Suprapubic skin (tissue), 4 donors: ENCODE results near the gene KIF3C. TPM values are rescaled to one million over a fixed set of nuclear protein-coding genes. Genes with fewer than 3 reads are reported as not detected.

Experiments used
- DNase-seq, 2 donors: peaks; one replicate each; pipeline ENCODE4 v3.0.0-alpha.2; 2019; ENCODE audit warnings: low spot score in 2 of 2
- H3K27ac ChIP-seq: fragments of 200-600 bp; sonication (generic); one replicate; pipeline ENCODE4 v1.5.1; 2019
- H3K27me3 ChIP-seq: fragments of 200-600 bp; sonication (generic); one replicate; pipeline ENCODE4 v1.5.1; 2019
- H3K36me3 ChIP-seq: fragments of 200-600 bp; sonication (generic); one replicate; pipeline ENCODE4 v1.5.1; 2019
- H3K4me1 ChIP-seq: fragments of 200-600 bp; sonication (generic); one replicate; pipeline ENCODE4 v1.5.1; 2019
- H3K4me3 ChIP-seq: fragments of 200-600 bp; sonication (generic); one replicate; pipeline ENCODE4 v1.5.1; 2019; ENCODE audit warnings: mild to moderate bottlenecking
- H3K9me3 ChIP-seq: fragments of 200-600 bp; sonication (generic); one replicate; pipeline ENCODE4 v1.5.1; 2019
- EP300 ChIP-seq: sonication (generic); formaldehyde crosslinking; IDR thresholded peaks from one replicate; pipeline ENCODE4 v1.6.1; 2017; ENCODE audit warnings: antibody characterized with exemption
- POLR2A ChIP-seq, 2 donors: fragments of 450-650 bp; IDR thresholded peaks; one replicate each; pipeline ENCODE4 v1.6.1; 2017; ENCODE audit warnings: antibody characterized with exemption in 2 of 2, mild to moderate bottlenecking in 2 of 2, moderate library complexity in 2 of 2
- POLR2AphosphoS5 ChIP-seq, 3 donors: sonication (generic); formaldehyde crosslinking; IDR thresholded peaks; one replicate each; pipeline ENCODE4 v1.6.1; 2017; ENCODE audit warnings: antibody characterized with exemption in 3 of 3
- WGBS: methylation state at CpG from one replicate; pipeline ENCODE4 v1.1.5; 2018; 5-methylcytosine and 5-hydroxymethylcytosine counted together
- total RNA-seq, 4 donors: library from RNA; depleted of rRNA; stranded (reverse); fragments of >200 nt; gene quantifications; one replicate each; pipeline ENCODE4 v1.1.0, GENCODE V29; 2016
- TF ChIP-seq, protein P1 (sequence below), 2 donors: fragments of 200-600 bp in 1 of 2; fragments of 450-650 bp in 1 of 2; sonication (generic) in 1 of 2; IDR thresholded peaks; one replicate each; pipeline ENCODE4 v1.5.1; 2016 to 2019; ENCODE audit warnings: antibody characterized with exemption in 2 of 2, mild to moderate bottlenecking in 1 of 2, moderate library complexity in 1 of 2

Gene KIF3C
- total RNA-seq, 4 donors from 2014 or later, result 3.2 to 5.8 (median 4.7) TPM

DNA sequence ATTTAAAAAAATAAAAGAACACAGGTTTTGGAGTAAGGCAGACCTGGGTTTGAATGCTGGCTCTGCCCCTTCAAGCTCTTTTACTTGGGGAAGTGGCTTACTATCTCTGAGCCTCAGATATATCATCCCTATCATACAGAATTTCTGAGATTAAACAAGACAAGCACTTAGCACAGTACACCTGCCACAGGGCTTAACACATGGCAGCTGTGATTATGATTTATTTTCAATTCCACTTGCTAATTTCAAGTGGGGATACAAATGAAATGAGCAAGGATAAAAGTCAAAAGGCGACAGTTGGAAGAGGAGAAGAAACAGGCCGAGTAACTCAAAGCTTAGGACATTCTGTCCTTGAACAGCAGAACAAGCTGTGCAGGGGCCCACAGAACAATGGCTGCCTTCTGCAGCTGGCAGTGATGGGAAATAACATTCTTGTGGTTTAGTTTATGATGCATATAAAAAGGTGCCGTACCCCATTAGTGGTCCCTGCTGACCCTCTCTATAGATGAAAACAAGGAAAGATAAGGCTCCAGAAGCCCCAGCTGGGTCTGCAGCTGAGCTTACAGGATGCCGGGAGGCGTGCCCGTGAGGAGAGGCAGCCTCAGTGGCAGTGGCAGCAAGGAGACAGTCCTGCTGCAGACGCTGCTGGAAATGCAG lies 45.3 kb downstream of the KIF3C start:
- H3K27me3 ChIP-seq, result no peaks in the 10 kb centered on the region
- H3K4me3 ChIP-seq, result no peak overlapping the region
- H3K4me1 ChIP-seq, result peaks cover 6% of the 10 kb centered on the region
- no peak overlapping the region for H3K27ac ChIP-seq
- 83% methylated on average over 7 of the region's 7 CpGs for WGBS
- no peaks in the 10 kb centered on the region for H3K36me3 ChIP-seq
- TF ChIP-seq, protein P1, sequence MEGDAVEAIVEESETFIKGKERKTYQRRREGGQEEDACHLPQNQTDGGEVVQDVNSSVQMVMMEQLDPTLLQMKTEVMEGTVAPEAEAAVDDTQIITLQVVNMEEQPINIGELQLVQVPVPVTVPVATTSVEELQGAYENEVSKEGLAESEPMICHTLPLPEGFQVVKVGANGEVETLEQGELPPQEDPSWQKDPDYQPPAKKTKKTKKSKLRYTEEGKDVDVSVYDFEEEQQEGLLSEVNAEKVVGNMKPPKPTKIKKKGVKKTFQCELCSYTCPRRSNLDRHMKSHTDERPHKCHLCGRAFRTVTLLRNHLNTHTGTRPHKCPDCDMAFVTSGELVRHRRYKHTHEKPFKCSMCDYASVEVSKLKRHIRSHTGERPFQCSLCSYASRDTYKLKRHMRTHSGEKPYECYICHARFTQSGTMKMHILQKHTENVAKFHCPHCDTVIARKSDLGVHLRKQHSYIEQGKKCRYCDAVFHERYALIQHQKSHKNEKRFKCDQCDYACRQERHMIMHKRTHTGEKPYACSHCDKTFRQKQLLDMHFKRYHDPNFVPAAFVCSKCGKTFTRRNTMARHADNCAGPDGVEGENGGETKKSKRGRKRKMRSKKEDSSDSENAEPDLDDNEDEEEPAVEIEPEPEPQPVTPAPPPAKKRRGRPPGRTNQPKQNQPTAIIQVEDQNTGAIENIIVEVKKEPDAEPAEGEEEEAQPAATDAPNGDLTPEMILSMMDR (IDR thresholded peaks at IDR 0.05), result no peak
- TF ChIP-seq POLR2A (IDR thresholded peaks at IDR 0.05), result no peak
- TF ChIP-seq POLR2AphosphoS5 (IDR thresholded peaks at IDR 0.05), result no peak
- no peak for TF ChIP-seq EP300
- H3K9me3 ChIP-seq, result no peaks in the 10 kb centered on the region
- DNase-seq, result no peak

DNA sequence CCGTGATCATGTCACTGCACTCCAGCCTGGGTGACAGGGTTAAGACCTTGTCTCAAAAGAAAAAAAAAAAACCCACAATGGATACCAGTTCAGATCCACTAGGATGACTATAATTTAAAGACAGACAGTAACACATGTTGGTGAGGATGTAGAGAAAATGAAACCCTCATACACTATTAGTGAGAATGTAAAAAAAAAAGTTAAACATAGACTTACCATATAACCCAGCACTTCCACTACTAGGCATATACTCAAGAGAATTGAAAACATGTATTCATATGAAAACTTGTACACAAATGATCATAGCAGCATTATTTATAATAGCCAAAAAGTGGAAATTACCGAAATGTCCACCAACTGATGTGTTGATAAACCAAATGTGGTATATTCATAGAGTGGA lies 48.7 kb downstream of the KIF3C start:
- DNase-seq, result no peak

DNA sequence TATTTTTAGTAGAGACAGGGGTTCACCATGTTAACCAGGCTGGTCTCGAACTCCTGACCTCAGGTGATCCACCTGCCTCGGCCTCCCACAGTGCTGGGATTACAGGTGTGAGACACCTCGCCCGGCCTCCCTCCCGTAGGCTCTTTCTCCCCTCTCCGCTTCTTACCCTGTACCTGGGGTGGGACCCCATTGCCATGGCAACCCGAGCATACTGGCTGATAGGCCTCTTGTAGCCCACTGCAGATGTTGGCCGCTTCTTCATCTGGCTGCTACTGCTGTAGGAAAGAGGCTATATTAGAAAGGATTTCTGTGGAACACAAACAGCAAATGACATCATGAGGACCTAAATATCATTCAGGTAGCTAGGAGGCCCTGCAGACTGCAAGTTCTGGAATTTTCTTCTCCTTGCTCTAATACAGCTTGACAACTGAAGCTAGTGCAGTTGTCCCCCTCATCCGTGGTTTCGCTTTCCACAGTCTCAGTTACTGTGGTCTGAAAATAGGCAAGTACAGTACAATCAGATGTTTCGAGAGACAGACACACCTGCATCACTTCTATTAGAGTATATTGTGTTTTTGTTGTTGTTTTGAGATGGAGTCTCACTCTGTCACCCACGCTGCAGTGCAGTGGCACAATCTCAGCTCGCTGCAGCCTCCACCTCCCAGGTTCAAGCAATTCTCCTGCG lies 52.4 kb downstream of the KIF3C start:
- no peak for DNase-seq
- no peak overlapping the region for H3K4me3 ChIP-seq
- no peaks in the 10 kb centered on the region for H3K27me3 ChIP-seq
- 87% methylated on average over 14 of the region's 14 CpGs for WGBS
- no peak overlapping the region for H3K27ac ChIP-seq
- TF ChIP-seq EP300, result no peak
- TF ChIP-seq POLR2A (IDR thresholded peaks at IDR 0.05), result no peak
- TF ChIP-seq, protein P1 (IDR thresholded peaks at IDR 0.05), result no peak
- H3K36me3 ChIP-seq, result peaks cover 17% of the 10 kb centered on the region
- no peaks in the 10 kb centered on the region for H3K9me3 ChIP-seq
- H3K4me1 ChIP-seq, result no peaks in the 10 kb centered on the region

More for the DNA sequence above, 48.7 kb downstream of the KIF3C start:
- no peak overlapping the region for H3K4me3 ChIP-seq
- no peak overlapping the region for H3K27ac ChIP-seq
- H3K36me3 ChIP-seq, result peaks cover 5% of the 10 kb centered on the region
- H3K27me3 ChIP-seq, result no peaks in the 10 kb centered on the region
- WGBS, result 94% methylated on average over 2 of the region's 2 CpGs
- TF ChIP-seq, protein P1 (IDR thresholded peaks at IDR 0.05), result no peak
- TF ChIP-seq POLR2AphosphoS5 (IDR thresholded peaks at IDR 0.05), result no peak
- no peak for TF ChIP-seq POLR2A (IDR thresholded peaks at IDR 0.05)
- no peak for TF ChIP-seq EP300
- H3K9me3 ChIP-seq, result no peaks in the 10 kb centered on the region
- peaks cover 6% of the 10 kb centered on the region for H3K4me1 ChIP-seq

DNA sequence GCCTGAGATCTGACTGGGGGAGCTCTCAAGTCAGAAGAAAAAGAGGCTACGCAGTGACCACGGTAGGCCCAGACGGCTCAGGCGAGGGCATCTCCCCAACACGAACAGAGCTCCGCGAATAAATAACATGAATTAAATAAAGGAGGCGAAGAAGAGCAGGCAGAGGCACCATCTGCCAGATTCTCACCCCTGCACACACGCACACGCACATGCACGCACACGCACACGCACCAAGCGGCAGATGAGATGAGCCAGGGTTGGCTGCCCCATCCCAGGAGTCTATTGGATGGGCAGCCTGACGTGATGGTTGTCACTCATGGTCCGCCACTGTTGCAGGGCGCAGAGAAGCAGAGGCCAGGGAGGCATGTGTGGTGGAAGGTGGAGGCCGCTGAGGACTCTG lies 53.6 kb downstream of the KIF3C start:
- WGBS, result 94% methylated on average over 18 of the region's 18 CpGs
- no peaks in the 10 kb centered on the region for H3K4me1 ChIP-seq
- H3K4me3 ChIP-seq, result no peak overlapping the region
- no peaks in the 10 kb centered on the region for H3K27me3 ChIP-seq
- H3K9me3 ChIP-seq, result no peaks in the 10 kb centered on the region
- TF ChIP-seq POLR2A (IDR thresholded peaks at IDR 0.05) (no peak), POLR2AphosphoS5 (IDR thresholded peaks at IDR 0.05) (no peak), EP300 (no peak)
- TF ChIP-seq, protein P1 (IDR thresholded peaks at IDR 0.05), result no peak
- peaks cover 17% of the 10 kb centered on the region for H3K36me3 ChIP-seq
- DNase-seq, result no peak
- no peak overlapping the region for H3K27ac ChIP-seq

DNA sequence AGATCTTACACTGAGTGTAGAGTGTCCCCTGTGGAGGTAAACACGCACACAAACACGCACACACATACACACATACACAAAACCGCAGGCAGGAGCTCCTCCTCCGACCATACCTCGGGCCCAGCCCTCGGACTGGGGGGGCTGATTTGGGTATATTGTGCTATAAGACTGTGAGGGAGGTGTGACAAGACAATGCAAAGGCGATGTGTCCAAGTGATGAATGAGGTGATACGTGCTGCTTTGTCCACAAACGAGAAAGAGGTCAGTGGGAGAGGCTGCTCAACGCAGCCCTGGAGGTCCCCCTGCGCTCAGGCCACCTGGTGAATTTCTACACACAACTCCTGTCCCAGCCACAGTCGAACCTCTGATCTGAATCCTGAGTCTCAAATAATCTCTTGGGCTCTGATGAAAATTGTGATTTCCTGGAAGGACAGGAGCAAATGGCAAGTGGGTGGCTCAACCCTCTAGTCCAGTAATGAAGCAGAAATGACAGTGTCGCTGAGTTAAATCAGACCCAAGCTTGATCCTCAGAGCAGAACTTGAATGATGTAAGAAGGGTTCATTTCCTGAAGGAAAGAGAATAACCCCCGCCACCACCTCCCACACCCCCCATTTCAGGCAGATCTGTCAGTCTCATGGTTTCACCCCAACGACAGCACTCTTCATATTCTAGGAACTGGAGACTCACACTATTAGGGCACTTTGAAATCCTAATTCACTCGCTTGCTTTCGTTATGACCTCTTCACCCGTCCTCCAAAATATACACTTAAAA lies 55.1 kb downstream of the KIF3C start:
- no peak for DNase-seq
- Histone ChIP-seq H3K36me3 (peaks cover 17% of the 10 kb centered on the region), H3K4me3 (no peak overlapping the region), H3K4me1 (no peaks in the 10 kb centered on the region), H3K27me3 (no peaks in the 10 kb centered on the region), H3K9me3 (no peaks in the 10 kb centered on the region), H3K27ac (no peak overlapping the region)
- WGBS, result 83% methylated on average over 18 of the region's 18 CpGs
- TF ChIP-seq POLR2AphosphoS5 (IDR thresholded peaks at IDR 0.05) (no peak), POLR2A (IDR thresholded peaks at IDR 0.05) (no peak), EP300 (no peak)
- TF ChIP-seq, protein P1 (IDR thresholded peaks at IDR 0.05), result no peak
